A673 (cell line): ENCODE data around the gene VTCN1. TPM values are rescaled to one million over a fixed set of nuclear protein-coding genes. Genes with fewer than 3 reads are reported as not detected.

Source experiments
- BruUV-seq: library from RNA; stranded (reverse); fragments of 400-500 nt; replicated peaks from 2 replicates; lab custom pipeline; 2021; lab: Mats Ljungman, UMichigan
- CTCF ChIA-PET: fragments of 300-600 bp; sonication (Branson Sonifier 250); formaldehyde crosslinking; loops from one replicate; lab custom pipeline; 2022; ENCODE audit warnings: antibody characterized with exemption; lab: Charles Lee
- POLR2A ChIA-PET: fragments of 300-600 bp; sonication (Branson Sonifier 250); formaldehyde crosslinking; loops from one replicate; lab custom pipeline; 2022; ENCODE audit warnings: antibody characterized with exemption; ENCODE audit not compliant: low non-redundant PET; lab: Charles Lee
- DNase-seq: peaks from one replicate; pipeline ENCODE4 v3.0.0-alpha.2; 2015; ENCODE audit warnings: low spot score
- H3K27ac ChIP-seq: fragments of 200-600 bp; sonication (generic); 2 replicates; pipeline ENCODE4 v1.5.1; 2016; ENCODE audit warnings: mixed run types, low read depth, mild to moderate bottlenecking, mixed read lengths, antibody characterized with exemption, low read length; ENCODE audit not compliant: poor library complexity, severe bottlenecking
- H3K27me3 ChIP-seq: fragments of 200-600 bp; sonication (generic); replicated peaks from 2 replicates; pipeline ENCODE4 v1.6.1; 2017; ENCODE audit warnings: mixed run types, low read depth, mild to moderate bottlenecking, mixed read lengths, antibody characterized with exemption, low read length; ENCODE audit not compliant: insufficient read depth, poor library complexity
- H3K36me3 ChIP-seq: fragments of 200-600 bp; sonication (generic); 2 replicates; pipeline ENCODE4 v1.6.1; 2016; ENCODE audit warnings: mixed run types, mild to moderate bottlenecking, mixed read lengths, antibody characterized with exemption, low read length; ENCODE audit not compliant: insufficient read depth, poor library complexity, severe bottlenecking
- H3K4me1 ChIP-seq: fragments of 200-600 bp; sonication (generic); 2 replicates; pipeline ENCODE4 v1.6.1; 2017; ENCODE audit warnings: mixed run types, mild to moderate bottlenecking, mixed read lengths, antibody characterized with exemption, low read length; ENCODE audit not compliant: insufficient read depth, poor library complexity, severe bottlenecking
- H3K4me3 ChIP-seq: fragments of 200-600 bp; sonication (generic); 2 replicates; pipeline ENCODE4 v1.5.1; 2016; ENCODE audit warnings: low read depth, mixed run types, mild to moderate bottlenecking, mixed read lengths, low read length; ENCODE audit not compliant: poor library complexity, severe bottlenecking
- H3K9me3 ChIP-seq: fragments of 200-600 bp; sonication (generic); 2 replicates; pipeline ENCODE4 v1.6.1; 2016; ENCODE audit warnings: mixed run types, low read depth, mild to moderate bottlenecking, mixed read lengths, antibody characterized with exemption, low read length; ENCODE audit not compliant: poor library complexity, severe bottlenecking
- EZH2 ChIP-seq: fragments of 200-600 bp; sonication (generic); IDR thresholded peaks from 2 replicates; pipeline ENCODE4 v1.6.1; 2017; ENCODE audit warnings: borderline replicate concordance, low read depth, mild to moderate bottlenecking, mixed read lengths, antibody characterized with exemption, low read length; ENCODE audit not compliant: poor library complexity, severe bottlenecking
- intact Hi-C: fragments of 100-400 bp; cut with micrococcal nuclease; formaldehyde crosslinking; loops from one replicate; pipeline ENCODE4 v1.10.0; 2022; ENCODE audit not compliant: unreplicated experiment
- total RNA-seq: library from RNA; stranded (reverse); gene quantifications from 2 replicates; pipeline ENCODE4 v1.2.3, GENCODE V29; 2021
- TF ChIP-seq, protein P1 (sequence below): fragments of 300-800, 200-600 bp; sonication (generic); conservative IDR thresholded peaks from 2 replicates; pipeline ENCODE4 v1.5.1; 2017; ENCODE audit warnings: low read depth, mild to moderate bottlenecking, antibody characterized with exemption, low read length, moderate library complexity, mixed read lengths

VTCN1 gene
- total RNA-seq, 1 experiment from 2014 or later: not detected

GRCh38 chr1:117215733-117216462 is 5.2 kb upstream of the VTCN1 start:
- Histone ChIP-seq H3K4me3 (no peak overlapping the region), H3K9me3 (no peaks in the 10 kb centered on the region), H3K27ac (no peak overlapping the region), H3K4me1 (no peaks in the 10 kb centered on the region), H3K27me3 (no peaks in the 10 kb centered on the region), H3K36me3 (no peaks in the 10 kb centered on the region)
- DNase-seq: no peak
- ChIA-PET CTCF (no interaction called here), POLR2A (no interaction called here)
- no peak for TF ChIP-seq EZH2
- TF ChIP-seq, protein P1, sequence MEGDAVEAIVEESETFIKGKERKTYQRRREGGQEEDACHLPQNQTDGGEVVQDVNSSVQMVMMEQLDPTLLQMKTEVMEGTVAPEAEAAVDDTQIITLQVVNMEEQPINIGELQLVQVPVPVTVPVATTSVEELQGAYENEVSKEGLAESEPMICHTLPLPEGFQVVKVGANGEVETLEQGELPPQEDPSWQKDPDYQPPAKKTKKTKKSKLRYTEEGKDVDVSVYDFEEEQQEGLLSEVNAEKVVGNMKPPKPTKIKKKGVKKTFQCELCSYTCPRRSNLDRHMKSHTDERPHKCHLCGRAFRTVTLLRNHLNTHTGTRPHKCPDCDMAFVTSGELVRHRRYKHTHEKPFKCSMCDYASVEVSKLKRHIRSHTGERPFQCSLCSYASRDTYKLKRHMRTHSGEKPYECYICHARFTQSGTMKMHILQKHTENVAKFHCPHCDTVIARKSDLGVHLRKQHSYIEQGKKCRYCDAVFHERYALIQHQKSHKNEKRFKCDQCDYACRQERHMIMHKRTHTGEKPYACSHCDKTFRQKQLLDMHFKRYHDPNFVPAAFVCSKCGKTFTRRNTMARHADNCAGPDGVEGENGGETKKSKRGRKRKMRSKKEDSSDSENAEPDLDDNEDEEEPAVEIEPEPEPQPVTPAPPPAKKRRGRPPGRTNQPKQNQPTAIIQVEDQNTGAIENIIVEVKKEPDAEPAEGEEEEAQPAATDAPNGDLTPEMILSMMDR: no peak
- BruUV-seq: no TSS peak
- intact Hi-C loops: no loop called here

DNA sequence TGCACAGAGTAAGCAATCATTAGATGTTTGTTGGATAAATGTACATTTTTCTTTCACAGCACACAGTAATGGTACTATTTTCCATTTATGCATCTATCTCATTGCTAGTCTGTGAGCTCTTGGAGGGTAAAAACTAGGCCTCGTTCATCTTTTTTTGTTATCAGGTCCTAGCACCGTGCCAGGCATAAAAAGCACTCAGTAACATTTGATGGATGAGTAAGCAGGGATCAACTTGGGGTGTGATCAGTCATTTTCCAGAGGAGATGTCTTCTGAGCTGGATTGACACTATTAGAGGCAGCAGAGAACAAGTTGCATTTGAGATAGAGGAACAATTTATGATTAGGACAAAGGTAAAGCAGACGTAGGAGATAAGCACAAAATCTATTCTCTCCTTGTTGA is 4.3 kb upstream of the VTCN1 start:
- no peak for TF ChIP-seq EZH2
- TF ChIP-seq, protein P1: no peak
- POLR2A ChIA-PET: no interaction called here
- Histone ChIP-seq H3K27ac (no peak overlapping the region), H3K27me3 (no peaks in the 10 kb centered on the region), H3K36me3 (no peaks in the 10 kb centered on the region), H3K9me3 (no peaks in the 10 kb centered on the region), H3K4me3 (no peak overlapping the region), H3K4me1 (no peaks in the 10 kb centered on the region)
- intact Hi-C loops: no loop called here
- CTCF ChIA-PET: no interaction called here
- BruUV-seq: no TSS peak
- no peak for DNase-seq

DNA sequence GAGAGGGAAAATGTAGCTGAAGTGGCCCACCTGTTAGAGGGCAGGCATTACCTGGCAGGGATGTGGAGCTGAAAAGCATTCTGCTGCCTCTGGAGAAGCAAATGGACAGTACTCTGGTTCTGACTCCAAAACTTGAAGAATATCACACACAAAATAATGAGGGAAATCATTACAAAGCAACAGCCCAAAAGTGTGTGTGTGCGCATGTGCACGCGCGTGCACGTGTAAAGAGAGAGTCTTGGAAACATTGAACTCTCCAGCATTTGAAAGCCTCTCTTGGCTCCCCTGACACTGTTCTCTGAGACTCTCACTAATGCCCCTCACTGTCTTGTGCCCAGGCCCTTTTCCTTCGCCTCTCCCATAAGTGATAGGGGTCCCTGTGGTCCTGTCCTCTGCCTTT is 2.3 kb upstream of the VTCN1 start:
- Histone ChIP-seq H3K27me3 (peaks cover 5% of the 10 kb centered on the region), H3K36me3 (no peaks in the 10 kb centered on the region), H3K9me3 (no peaks in the 10 kb centered on the region), H3K4me3 (no peak overlapping the region), H3K4me1 (no peaks in the 10 kb centered on the region), H3K27ac (no peak overlapping the region)
- no peak for DNase-seq
- no TSS peak for BruUV-seq
- CTCF ChIA-PET: no interaction called here
- TF ChIP-seq, protein P1: no peak
- no peak for TF ChIP-seq EZH2
- POLR2A ChIA-PET: no interaction called here
- intact Hi-C loops: no loop called here
